Stimulated activated CD4-positive, alpha-beta T cell treated with anti-CD3 and anti-CD28 coated beads, TNF-alpha, amount 100 ng/mL, for 1 hour (primary cell): ENCODE results near the gene LRP11.
"Not testable (repeated sequence)": the region's sequence is repeated elsewhere in the genome, so short reads cannot be mapped to it uniquely, and the experiment has no call there.

Source experiments
- DNase-seq, 3 donors: peaks; one replicate each; pipeline ENCODE4 v3.0.0-alpha.2; 2020; ENCODE audit warnings: low read depth in 3 of 3, low spot score in 1 of 3

LRP11 gene

DNA sequence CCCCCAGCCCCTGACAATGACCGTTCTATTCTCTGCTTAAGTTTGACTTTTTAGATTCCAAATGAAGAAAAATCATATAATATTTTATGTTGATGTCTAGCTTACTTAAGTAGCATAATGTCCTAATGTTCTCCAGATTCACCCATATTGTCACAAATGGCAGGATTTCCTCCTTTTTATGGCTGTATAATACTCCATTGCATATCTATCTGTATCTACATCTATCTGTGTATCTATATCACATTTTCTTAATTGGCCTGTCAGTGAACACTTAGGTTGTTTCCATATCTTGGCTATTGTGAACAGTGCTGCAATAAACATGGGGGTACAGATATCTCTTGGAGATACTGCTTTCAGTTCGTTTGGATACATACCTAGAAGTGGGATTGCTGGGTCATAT lies 7.0 kb upstream of the LRP11 start:
- DNase-seq: no peak

DNA sequence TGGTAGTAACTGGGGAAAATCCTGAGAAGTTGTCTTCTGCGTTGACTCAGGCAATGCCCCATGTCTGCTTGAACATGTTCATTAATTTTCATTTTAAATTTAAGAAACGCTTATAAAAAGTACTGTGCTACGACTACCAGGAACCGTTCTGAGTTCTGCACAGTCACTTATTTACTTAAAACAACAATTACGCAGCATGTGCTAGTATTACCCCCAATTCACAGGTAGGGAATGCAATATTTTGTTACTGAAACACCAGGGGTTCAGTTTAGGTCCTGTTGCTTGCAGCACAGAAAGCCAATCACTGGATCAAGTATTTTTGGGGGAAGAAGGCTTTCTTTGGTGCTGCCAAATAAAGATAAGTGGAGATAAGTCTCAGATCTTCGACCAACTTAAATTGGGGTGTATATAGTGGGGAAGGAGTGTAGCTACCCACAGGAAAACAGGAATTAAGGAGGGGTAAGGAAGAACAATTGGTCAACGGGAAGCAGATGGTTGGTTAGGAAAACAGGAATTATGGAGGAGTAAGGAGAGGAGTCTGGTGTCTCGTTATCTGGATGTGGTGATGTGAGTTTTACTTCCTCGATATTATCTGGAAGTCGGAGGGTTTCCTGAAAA lies 5.2 kb upstream of the LRP11 start:
- DNase-seq: no peak

DNA sequence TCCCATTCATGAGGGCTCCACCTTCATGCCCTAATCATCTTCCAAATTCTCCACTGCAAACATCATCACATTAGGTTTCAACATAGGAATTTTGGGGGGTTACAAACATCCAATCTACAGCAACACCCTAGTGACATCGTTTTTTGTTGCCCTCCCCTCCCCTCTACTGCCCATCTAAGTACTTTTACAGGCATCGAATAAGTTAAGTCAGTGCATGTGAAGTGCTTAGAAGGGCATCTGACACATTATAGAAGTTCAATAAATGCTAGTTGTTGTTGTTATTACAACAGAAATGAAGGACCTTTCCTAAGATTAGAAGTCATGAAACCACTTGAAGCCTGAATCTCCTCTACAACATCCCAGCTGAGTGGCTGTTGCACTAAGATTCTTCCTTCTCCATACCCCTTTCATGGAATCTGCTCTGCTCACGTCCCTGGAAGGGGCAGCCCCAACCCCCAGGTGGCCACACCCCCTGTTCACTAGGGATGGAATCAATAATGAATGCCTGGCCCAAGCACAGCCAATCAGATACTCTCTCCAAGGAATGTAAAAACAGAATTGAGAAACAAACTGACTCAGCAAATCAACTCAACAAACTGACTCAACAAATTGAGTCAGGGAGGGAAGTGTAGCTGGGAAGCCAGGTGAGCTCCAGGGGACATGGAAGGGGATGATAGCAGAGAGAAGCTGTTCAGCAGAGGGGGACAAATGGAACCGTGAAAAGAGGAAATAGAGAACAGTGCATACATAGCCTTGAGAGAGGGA lies 3.9 kb upstream of the LRP11 start:
- DNase-seq: no peak

DNA sequence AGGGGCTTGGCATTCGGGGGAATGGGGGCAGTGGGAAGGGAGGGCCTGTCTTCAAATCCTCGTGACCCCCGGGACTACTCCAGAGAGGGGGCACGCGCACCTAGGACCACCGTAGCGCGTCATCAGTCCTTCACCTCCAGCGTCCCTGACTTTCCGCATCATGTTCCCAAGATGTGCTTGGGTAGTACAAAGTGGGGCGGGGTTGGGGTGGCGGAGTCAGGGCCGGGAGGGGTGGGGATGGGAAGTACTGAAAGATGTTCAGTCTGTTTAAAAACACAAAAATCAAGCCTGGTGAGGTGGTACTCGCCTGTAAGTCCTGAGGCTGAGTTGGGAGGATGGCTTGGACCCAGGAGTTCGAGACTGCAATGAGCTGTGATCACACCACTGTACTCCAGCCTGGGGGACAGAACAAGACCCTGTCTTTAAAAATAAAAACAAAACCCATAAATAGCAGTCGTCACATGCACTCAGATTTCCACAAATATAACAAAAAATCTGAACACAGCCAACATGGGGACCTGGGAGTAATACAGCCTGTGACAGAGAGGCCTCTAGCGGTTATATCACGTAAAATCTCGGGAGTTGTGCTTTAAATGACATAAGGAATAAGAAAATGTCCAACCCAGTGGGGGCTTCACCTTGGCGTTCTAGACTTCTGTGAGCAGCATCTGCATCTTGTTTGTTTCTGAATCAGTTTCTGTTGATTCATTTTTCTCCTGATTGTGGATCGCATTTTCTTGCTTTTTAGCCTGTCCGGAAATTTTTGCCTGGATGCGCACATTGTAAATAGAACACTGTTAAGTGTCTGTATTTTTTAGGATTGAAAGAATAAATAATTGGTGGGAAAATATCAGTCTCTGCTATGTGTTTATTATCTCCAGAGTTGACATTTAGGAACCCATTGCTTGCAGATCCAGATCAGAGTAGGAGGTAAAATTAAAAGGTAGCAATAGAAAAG lies 698 bp upstream of the LRP11 start:
- no peak for DNase-seq

DNA sequence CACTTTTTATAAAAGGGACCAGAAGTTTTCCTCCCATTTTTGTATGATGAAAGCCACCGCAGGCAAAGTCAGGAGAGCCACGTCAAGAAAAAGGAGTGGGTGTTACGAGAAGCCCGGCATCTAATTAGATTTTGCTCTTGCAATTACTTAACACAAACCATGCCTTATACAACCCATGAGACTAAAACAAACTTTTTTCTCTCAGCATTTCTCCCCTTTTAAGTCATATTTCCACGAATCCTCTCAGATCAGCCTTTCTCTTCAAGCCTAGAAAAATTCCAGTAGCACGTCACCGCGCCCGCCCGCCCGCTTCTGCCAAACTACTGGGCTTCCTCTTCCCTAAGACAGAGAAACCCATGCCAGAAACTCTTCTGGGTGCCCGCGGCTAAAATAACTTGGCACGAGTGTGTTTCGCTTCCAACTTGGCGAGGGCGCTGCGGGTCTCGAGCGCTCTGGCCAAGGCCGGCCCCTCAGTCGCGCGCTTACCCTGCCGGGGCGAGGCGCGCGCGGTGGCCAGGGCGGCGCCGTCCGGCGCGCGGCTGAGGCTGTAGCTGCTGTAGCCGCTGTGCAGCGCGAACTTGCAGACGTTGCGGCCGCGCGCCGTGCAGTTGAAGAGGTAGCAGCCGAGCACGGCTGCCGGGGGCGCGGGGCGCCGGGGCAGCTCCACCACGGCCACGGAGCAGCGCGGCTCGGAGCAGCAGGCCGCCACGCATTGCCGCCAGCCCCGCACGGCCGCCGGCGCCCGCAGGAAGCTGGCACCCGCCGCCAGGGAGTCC lies 1.0 kb downstream of the LRP11 start:
- DNase-seq: no peak

DNA sequence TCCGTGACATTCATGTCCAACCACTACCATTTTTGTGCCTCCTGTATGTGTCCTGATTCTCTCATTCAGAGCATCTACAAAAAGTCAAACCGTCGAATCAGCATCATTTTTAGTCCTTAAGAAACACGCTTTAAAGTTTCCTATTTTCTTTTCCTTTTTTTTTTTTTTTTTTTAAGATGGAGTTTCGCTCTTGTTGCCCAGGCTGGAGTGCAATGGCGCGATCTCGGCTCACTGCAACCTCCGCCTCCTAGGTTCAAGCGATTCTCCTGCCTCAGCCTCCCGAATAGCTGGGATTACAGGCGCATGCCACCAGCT lies 1.8 kb downstream of the LRP11 start:
- DNase-seq: not testable (repeated sequence)

DNA sequence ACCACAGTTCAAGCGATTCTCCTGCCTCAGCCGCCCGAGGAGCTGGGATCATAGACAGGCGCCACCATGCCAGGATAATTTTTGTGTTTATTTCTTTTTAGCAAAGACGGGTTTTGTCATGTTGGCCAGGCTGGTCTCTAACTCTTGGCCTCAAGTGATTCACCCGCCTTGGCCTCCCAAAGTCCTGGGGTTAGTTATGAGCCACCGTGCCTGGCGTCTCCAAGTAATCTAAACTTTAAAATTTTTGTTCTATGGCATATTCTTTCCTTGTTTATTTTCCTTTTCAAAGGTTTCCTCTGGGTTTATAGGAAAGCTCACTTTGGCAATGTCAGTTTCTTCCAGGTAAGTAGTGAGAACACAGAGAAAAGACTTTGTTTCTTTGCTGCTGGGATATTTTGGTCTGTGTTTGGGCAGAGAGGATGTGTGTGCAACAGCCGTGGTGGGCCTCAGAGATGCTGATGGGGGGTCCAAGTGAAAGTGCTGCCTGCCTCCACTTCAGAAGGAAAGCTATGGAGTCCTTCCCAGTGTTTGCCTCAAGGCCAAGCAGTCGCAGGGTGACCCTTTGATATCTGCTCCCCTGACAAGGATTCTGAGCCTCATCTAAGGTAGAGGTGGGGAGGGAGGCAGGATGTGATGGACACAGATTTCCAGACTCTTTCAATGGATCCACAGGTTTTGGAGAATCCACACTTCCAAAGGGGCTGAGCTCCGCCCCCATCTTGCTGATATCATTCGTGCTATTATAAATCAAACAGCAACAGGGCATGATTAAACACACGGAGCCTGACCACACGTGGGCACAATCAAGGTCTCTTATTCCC lies 2.3 kb downstream of the LRP11 start:
- DNase-seq: no peak

DNA sequence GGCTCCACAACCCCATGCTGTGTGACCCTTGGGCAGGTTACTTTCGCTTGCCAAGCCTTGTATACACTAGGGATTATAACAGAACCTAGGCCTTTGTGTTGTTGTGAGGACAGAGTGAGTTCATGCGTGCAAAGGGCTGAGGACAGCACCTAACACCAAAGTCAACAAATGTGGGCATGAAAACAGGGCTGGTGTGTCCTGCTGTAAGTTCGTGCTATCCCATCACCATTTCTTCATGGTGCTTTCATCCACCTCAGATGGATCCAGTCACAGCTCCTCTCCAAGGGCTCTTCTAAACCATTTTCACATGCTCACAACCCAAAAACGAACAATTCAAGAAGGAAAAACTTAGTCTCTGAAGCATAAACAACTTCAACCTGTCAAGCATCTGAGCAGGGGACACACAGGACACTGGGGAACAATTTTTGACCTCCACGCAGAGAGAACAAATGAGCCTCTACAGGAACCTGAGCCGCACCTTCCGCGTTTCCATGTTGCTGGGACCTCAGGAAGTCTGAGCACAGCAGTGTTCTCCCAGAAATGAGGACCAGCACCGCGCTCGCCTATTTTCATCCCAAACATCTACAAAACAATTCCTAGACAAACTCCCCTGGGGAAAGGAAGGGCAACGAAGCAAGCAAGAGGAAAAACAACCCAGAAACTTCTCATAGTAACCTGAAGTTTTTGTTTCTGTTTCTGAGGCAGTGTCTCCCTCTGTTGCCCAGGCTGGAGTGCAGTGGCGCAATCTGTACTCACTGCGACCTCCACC lies 3.1 kb downstream of the LRP11 start:
- no peak for DNase-seq

DNA sequence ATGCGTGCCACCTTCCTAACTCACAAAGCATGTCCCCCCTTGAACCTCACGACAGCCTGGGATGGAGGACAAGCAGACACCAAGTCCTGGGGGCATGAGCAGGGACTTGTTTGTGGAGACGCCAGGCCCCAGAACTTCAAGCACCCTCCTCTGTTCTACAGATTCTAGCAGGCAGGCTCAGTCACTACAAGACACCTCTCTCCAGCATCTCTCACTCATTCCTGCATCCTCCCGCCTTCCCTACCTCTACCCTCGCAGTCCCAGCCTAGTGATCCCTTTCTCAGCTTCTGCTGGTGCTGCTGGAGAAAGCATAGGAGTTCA lies 3.7 kb downstream of the LRP11 start:
- no peak for DNase-seq

DNA sequence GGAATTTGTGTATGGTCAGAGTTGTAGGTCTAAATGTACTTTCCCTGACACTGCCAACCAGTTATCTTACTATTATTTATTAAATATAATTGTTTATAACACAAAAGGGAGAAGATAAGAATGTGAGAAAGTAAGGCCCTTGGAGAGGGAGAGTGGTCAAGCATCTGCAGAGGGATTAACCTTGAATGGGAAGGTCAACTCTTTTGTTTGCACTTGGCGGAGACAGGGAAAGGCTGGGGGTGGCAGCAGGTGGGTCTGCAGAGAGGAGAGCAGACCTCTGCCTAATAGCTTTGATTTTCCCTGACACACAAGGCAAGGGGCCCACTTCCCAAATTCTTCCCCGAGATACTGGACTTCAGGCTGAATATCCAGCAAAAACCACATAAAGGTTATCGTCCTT lies 4.2 kb downstream of the LRP11 start:
- no peak for DNase-seq

DNA sequence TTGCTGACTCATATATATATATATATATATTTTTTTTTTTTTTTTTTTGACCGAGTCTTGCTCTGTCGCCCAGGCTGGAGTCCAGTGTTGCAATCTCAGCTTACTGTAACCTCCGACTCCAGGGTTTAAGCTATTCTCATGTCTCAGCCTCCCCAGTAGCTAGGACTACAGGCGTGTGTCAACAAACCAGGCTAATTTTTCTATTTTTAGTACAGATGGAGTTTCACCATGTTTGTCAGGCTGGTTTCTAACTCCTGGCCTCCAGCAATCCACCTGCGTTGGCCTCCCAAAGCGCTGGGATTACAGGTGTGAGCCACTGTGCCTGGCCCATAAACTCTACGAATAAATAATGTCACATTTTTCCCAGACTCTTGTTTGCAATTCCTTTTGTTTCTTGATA lies 4.8 kb downstream of the LRP11 start:
- no peak for DNase-seq

DNA sequence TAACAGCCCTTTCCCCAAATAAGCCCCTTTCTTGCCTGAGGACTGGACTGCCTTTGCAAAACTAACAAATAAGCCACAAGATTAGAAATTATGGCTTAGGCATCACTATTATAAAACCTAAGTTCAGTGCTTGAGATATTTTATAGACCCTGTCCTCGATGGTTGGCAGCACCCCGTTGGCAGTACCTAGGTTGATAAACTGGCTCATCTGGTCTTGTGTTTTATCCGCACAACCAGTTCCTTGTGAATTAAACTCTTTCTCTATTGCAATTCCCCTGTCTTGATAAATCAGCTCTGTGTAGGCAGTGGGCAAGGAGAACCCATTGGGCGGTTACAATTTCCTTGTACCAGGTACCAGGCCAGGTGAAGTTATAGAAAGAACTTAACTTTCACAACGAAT lies 6.6 kb downstream of the LRP11 start:
- DNase-seq: no peak

DNA sequence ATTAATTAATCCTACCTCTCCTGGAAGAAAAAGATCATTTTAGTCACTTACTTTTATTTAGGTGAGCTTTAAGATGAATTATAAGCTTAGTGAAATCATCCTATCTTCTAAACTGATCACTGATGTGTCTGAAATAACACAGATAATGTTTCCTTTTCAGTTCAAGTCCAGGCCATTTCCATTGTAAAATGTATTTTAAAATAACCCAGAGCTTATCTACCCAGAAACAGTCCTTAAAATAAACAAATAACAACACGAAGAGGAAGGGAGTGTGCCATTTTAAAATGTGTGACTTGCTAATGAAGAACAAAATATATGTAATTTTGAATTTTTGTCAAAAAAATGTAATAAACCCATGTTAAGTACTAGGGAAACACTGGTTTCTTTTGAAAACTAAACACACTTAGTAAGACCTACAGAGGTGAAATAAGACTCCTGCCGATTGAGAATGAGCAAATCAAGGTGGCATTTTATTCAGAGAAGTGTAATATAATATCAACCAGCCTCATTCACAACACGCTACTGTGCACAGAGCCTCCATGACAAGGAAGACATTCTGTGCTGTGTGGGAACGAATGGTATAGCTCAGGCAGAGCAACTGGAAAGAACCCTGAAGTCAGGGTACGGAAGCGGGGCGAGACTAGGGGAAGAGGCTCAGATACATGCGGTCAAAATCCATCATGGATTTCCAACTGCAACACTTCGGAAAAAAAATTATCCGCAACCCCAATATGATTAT lies 7.7 kb downstream of the LRP11 start:
- no peak for DNase-seq

DNA sequence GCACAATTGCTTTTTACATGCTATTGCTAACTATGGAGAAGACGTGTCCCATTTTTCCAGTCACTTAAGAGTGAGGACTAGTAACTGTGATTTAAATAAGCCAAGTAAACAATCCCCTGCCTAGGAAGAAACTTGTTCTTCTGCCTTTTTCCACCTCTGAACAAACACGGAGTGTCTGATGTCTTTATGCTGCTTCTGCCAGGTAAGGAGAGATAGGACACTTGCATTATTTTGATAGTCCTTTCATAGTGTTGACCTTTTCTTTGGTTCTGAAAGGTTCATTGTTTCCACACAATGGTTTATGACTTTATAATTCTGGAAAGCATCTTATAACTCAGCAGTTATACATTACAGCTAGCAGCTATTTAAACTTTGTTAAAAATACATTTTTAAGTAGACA lies 8.4 kb downstream of the LRP11 start:
- no peak for DNase-seq

DNA sequence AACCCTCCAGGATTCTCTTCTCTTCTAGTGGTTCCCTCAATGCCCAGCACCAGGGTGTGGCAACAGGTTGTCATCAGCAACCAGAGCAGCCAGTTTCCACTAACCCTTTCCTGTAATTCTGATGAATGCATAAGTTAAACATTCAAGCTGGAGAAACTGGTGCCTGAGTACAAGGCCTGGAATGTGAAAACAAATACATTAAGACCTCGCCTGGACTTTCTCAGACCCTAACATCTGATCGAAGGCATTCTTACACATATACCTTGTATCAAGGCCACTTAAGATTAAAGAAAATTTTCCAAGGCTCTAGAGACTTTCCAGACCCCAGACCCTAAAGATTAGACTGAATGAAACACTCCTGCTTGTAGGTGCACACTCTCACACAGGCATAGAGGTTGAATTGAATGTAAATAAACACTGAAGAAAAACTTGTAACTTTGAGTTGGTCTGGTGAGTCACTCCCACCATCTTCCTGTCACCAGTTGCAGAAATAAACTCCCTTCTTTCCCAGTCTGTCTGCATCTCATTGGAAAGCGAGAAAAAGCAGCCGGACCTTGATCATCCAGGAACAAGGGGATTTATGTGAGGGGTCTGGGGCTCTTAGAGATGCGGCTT lies 9.0 kb downstream of the LRP11 start:
- DNase-seq: no peak

DNA sequence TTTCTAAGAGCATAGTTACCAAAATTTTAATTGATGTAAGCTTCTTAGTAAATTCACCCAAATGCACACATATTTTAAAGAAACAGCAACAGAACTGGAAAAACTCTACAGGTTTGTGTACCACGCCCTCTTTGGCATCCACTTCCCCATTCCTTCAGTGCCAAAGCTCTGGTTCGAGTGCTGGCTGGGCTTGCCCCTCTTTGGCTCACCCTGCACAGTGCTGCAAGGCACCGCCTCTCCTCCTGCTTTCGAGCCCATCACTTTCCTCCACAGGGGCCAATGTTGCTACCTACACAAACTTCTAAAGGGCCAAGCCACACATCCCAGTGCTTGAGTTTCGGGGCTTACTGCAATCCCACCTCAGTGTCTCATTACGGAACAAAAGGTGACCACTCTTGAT lies 9.6 kb downstream of the LRP11 start:
- DNase-seq: no peak

DNA sequence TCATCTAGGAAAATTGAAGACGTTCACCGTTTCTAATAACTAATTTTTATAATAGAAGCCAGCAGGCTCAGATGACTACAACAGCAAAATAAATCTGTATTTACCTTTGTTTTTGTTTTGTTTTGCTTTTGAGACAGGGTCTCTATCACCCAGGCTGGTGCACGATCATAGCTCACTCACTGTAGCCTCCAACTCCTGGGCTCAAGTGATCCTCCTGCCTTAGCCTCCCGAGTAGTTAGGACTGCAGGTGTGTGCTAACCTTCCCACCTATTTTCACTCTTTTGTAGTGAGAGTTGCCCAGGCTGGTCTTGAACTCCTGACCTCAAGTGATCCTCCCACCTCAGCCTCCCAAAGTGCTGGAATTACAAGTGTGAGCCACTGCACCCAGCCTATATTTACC lies 10.1 kb downstream of the LRP11 start:
- not testable (repeated sequence) for DNase-seq

DNA sequence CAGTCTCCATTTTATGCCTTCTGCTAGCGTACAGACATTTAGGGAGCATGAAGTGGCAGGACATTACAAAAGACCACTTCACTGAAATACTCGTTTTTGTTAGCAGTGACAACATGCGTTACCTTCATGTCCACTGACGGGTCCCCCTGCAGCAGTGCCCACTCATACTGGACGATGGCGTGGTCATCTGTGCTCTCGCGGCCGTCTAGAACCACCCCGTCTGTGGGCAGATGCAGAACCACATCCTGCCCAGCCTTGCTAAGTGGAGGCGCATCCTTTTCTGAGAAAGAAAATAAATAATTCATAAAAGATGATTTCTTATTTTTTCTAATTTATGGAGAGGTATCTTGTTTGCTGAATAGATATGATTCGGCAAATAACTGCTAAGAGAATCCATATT lies 11.3 kb downstream of the LRP11 start:
- DNase-seq: no peak

DNA sequence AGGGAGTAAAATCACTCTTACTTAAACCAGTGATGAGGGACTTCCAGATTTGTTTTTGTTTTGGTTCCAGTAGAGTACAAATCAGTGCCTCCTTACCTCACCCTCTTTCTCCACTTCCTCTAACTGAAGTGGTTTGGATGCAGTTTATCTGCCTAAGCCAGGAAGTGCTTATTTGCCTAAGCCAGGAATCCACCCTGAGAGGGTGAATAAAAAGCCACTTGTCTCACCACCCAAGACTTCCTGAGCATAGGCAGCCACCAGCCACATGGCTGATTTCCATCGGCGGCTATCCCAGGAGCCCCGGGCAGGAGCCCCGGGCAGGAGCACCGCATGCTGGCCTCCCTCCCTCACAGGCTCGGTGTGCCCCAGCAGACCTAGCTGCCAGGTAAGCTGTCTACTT lies 12.0 kb downstream of the LRP11 start:
- no peak for DNase-seq
